Breast epithelium (tissue), 3 donors: ENCODE results near the gene MRGPRD.

Experiments used
- CTCF ChIP-seq, 3 donors: fragments of 450-650 bp; IDR thresholded peaks; one replicate each; pipeline ENCODE4 v1.5.1; 2016 to 2017; ENCODE audit warnings: antibody characterized with exemption in 3 of 3, mild to moderate bottlenecking in 3 of 3, moderate library complexity in 3 of 3
- POLR2A ChIP-seq: fragments of 450-650 bp; IDR thresholded peaks from one replicate; pipeline ENCODE4 v1.6.1; 2016; ENCODE audit warnings: antibody characterized with exemption, mild to moderate bottlenecking, moderate library complexity
- POLR2AphosphoS5 ChIP-seq, 3 donors: sonication (generic); formaldehyde crosslinking; IDR thresholded peaks; one replicate each; pipeline ENCODE4 v1.6.1; 2017; ENCODE audit warnings: antibody characterized with exemption in 3 of 3

GRCh38 chr11:68932933-68933577, 47.7 kb downstream of the MRGPRD start:
- TF ChIP-seq CTCF (IDR thresholded peaks at IDR 0.05), result no peak
- no peak for TF ChIP-seq POLR2AphosphoS5 (IDR thresholded peaks at IDR 0.05)
- TF ChIP-seq POLR2A, result no peak
